ENCODE data around the gene NOC3L.

GRCh38 chr10:94300042-94300441 is 62.7 kb downstream of the NOC3L start:
- no peak for TF ChIP-seq CTCF (IDR thresholded peaks at IDR 0.05; ENCODE audit: insufficient read depth, low read length, poor library complexity, severe bottlenecking)
- TF ChIP-seq EZH2phosphoT487 (conservative IDR thresholded peaks at IDR 0.05; ENCODE audit: low read length) = no peak

All from SU-DHL-6 (cell line).